Endothelial cell of umbilical vein (primary cell): ENCODE measurements around the gene ATP12A. TPM values are rescaled to one million over a fixed set of nuclear protein-coding genes. Genes with fewer than 3 reads are reported as not detected.

Source experiments
- BruUV-seq: library from RNA; stranded (reverse); fragments of 400-500 nt; replicated peaks from 2 replicates; lab custom pipeline; 2021; lab: Mats Ljungman, UMichigan
- CTCF ChIA-PET: fragments of 300-600, 350-600 bp; sonication (Branson Sonifier 250); formaldehyde crosslinking; loops from one replicate; lab custom pipeline; 2021; ENCODE audit warnings: antibody characterized with exemption, inconsistent platforms; lab: Charles Lee
- POLR2A ChIA-PET: fragments of 300-600, 350-600 bp; sonication (Branson Sonifier 250); formaldehyde crosslinking; loops from one replicate; lab custom pipeline; 2021; ENCODE audit warnings: antibody characterized with exemption, inconsistent platforms; lab: Charles Lee
- DNase-seq: peaks from one replicate; pipeline ENCODE4 v3.0.0-alpha.2; 2011; ENCODE audit warnings: low read depth, low spot score
- FAIRE-seq: peaks from 2 replicates; lab custom pipeline; 2011; peaks lifted over from hg19 to GRCh38; lab: Jason Lieb, UNC
- H2AFZ ChIP-seq: 2 replicates; pipeline ENCODE4 v1.6.0; 2012; ENCODE audit warnings: low read depth, low read length, control low read depth, inconsistent platforms
- H3K27ac ChIP-seq: 2 replicates; pipeline ENCODE4 v1.5.1; 2011; ENCODE audit warnings: low read depth, mild to moderate bottlenecking, control low read depth, low read length, moderate library complexity; ENCODE audit not compliant: insufficient read depth
- H3K27me3 ChIP-seq, 2 experiments: 2 replicates each; pipeline versions ENCODE4 v1.6.0 to v1.6.1; 2011; ENCODE audit warnings: low read length in 2 of 2, mixed read lengths in 1 of 2; ENCODE audit not compliant: control insufficient read depth in 2 of 2, insufficient read depth in 2 of 2
- H3K36me3 ChIP-seq, 2 experiments: 2 replicates in 1 of 2; 3 replicates in 1 of 2; pipeline ENCODE4 v1.5.1; 2011; ENCODE audit warnings: low read length in 2 of 2, mild to moderate bottlenecking in 1 of 2, moderate library complexity in 1 of 2; ENCODE audit not compliant: control insufficient read depth in 2 of 2, insufficient read depth in 2 of 2; ENCODE audit errors: extremely low read depth in 1 of 2
- H3K4me1 ChIP-seq: 3 replicates; pipeline ENCODE4 v1.5.1; 2011; ENCODE audit warnings: mild to moderate bottlenecking, low read length; ENCODE audit not compliant: control insufficient read depth, insufficient read depth; ENCODE audit errors: extremely low read depth
- H3K4me2 ChIP-seq: 2 replicates; pipeline ENCODE4 v1.6.1; 2011; ENCODE audit warnings: low read length, control low read depth, mixed read lengths; ENCODE audit not compliant: insufficient read depth
- H3K4me3 ChIP-seq, 3 experiments: fragments of 200-600 bp in 1 of 3; sonication (generic), shearing (Covaris generic) in 1 of 3; replicated peaks in 1 of 3; 2 replicates each; pipeline ENCODE4 v1.5.1; 2011 to 2016; ENCODE audit warnings: control low read depth in 3 of 3, low read length in 3 of 3, mild to moderate bottlenecking in 2 of 3, inconsistent platforms in 1 of 3, low read depth in 1 of 3, moderate library complexity in 1 of 3; ENCODE audit not compliant: insufficient read depth in 1 of 3
- H3K79me2 ChIP-seq: 2 replicates; pipeline ENCODE4 v1.6.0; 2012; ENCODE audit warnings: low read length, inconsistent platforms; ENCODE audit not compliant: control insufficient read depth, insufficient read depth
- H3K9ac ChIP-seq: replicated peaks from 2 replicates; pipeline ENCODE3; 2011; ENCODE audit warnings: low read length, control low read depth; ENCODE audit not compliant: insufficient read depth; ENCODE audit errors: extremely low read depth
- H3K9me1 ChIP-seq: replicated peaks from 3 replicates; pipeline ENCODE4 v1.6.0; 2011; ENCODE audit warnings: mild to moderate bottlenecking, low read length; ENCODE audit not compliant: control insufficient read depth, insufficient read depth; ENCODE audit errors: extremely low read depth
- H3K9me3 ChIP-seq: replicated peaks from 2 replicates; pipeline ENCODE4 v1.5.1; 2012; ENCODE audit warnings: low read length, inconsistent platforms; ENCODE audit not compliant: control insufficient read depth, insufficient read depth
- H4K20me1 ChIP-seq: replicated peaks from 2 replicates; pipeline ENCODE3; 2011; ENCODE audit warnings: mild to moderate bottlenecking, low read length; ENCODE audit not compliant: control insufficient read depth, insufficient read depth; ENCODE audit errors: extremely low read depth
- CTCF ChIP-seq, 2 donors: IDR thresholded peaks; 1 replicate in 1 of 2; 2 replicates in 1 of 2; pipeline ENCODE4 v1.5.1; 2011; ENCODE audit warnings: low read length in 2 of 2, mild to moderate bottlenecking in 2 of 2, moderate library complexity in 2 of 2, control low read depth in 1 of 2, inconsistent platforms in 1 of 2, low read depth in 1 of 2; ENCODE audit not compliant: insufficient read depth in 1 of 2; ENCODE audit errors: extremely low read depth in 1 of 2
- EZH2 ChIP-seq: IDR thresholded peaks from 2 replicates; pipeline ENCODE4 v1.6.1; 2012; ENCODE audit warnings: borderline replicate concordance, low read depth, mild to moderate bottlenecking, moderate library complexity, low read length, inconsistent platforms; ENCODE audit not compliant: severe bottlenecking
- GATA2 ChIP-seq: IDR thresholded peaks from 2 replicates; pipeline ENCODE4 v1.7.0; 2011; ENCODE audit warnings: low read depth, mild to moderate bottlenecking, moderate library complexity, mixed read lengths, low read length; ENCODE audit not compliant: insufficient read length, insufficient read depth
- JUN ChIP-seq: IDR thresholded peaks from 2 replicates; pipeline ENCODE4 v1.6.1; 2011; ENCODE audit warnings: borderline replicate concordance, low read depth; ENCODE audit not compliant: insufficient read length, insufficient read depth
- MAX ChIP-seq: IDR thresholded peaks from 2 replicates; pipeline ENCODE4 v1.6.1; 2011; ENCODE audit not compliant: insufficient read depth, insufficient read length
- POLR2A ChIP-seq: IDR thresholded peaks from 2 replicates; pipeline ENCODE4 v1.6.1; 2012; ENCODE audit warnings: low read depth, mild to moderate bottlenecking, control low read depth, low read length
- POLR2AphosphoS5 ChIP-seq: IDR thresholded peaks from 2 replicates; pipeline ENCODE4 v1.6.1; 2012; ENCODE audit warnings: low read depth, mild to moderate bottlenecking, control low read depth, low read length, moderate library complexity; ENCODE audit not compliant: insufficient read depth
- dilution Hi-C: fragments of 300-500 bp; cut with MboI; formaldehyde crosslinking; loops from one replicate; pipeline ENCODE4 v1.15.0; 2019; ENCODE audit warnings: low sequenced_read_pairs; ENCODE audit not compliant: extremely low pct_ligation_motif_present
- intact Hi-C: fragments of 100-400 bp; cut with micrococcal nuclease; formaldehyde crosslinking; loops from one replicate; pipeline ENCODE4 v1.10.0; 2022
- polyA plus RNA-seq, 4 experiments: library from polyadenylated mRNA; depleted of rRNA in 3 of 4; stranded (reverse) in 3 of 4; unstranded in 1 of 4; fragments of >200 nt; gene quantifications; 2 replicates each; pipeline versions ENCODE4 v1.2.1 to v1.2.3, GENCODE V29; 2011 to 2012; ENCODE audit warnings: missing spikeins in 1 of 4
- total RNA-seq: library from RNA; stranded (reverse); gene quantifications from 2 replicates; pipeline ENCODE4 v1.2.3, GENCODE V29; 2021

ATP12A gene
- total and polyA plus RNA-seq, 2 donors (not counting 3 experiments of a cell fraction or from before 2014, with no cell fraction given): not detected

DNA sequence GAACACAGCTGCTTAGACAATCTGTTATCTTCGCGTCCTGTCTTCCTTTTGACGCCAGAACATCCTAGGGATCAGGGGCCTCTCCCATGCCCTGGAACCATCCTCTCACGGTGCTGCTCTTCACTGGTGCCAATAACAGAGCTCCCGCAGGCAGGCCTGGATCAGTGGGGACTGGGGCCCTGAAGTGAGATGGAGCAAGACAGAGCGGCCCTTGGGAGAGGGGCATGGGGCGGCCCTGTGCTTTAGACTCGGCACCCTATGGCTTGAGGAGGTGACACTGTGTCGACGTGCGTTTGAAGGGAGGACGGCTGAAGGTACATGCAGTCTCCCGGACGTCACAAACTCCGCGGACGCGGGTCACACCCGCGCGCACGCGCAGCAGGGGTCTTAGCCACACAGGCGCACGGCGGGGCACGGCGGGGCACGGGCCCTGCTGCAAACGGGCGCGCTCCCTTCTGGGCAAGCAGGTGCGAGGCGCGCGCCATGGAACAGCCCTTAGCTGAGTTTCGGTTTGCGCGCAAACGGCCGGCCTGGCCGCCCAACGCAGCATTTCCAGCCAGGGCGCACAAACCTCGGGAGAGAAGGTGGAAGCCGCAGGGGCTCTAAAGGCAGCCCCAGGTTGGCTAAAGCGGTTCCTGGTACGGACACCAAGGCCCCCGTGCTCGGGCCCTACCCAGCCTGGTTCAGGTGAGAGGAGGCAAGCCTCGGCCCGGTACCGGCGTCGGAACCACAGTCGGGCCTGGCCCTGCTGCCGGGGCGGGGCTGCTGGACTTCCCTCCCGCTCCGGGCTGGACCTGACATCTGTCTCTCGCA, 67.2 kb downstream of the ATP12A start:
- Histone ChIP-seq H3K9ac (no peak overlapping the region), H3K4me1 (peaks cover 4% of the 10 kb centered on the region), H3K9me1 (no peaks in the 10 kb centered on the region), H3K4me3 (peak overlapping the region in 2 of 3 experiments; percentile 18 to 34), H3K9me3 (no peaks in the 10 kb centered on the region), H2AFZ (peak overlapping the region; percentile 54), H3K27me3 (peaks cover 26 to 42% of the 10 kb centered on the region in 2 experiments), H4K20me1 (no peaks in the 10 kb centered on the region), H3K4me2 (peak overlapping the region; percentile 42), H3K27ac (no peak overlapping the region), H3K79me2 (no peaks in the 10 kb centered on the region), H3K36me3 (no peaks in the 10 kb centered on the region)
- POLR2A ChIA-PET: no interaction called here
- TF ChIP-seq POLR2A (no peak), EZH2 (peak; percentile 33), POLR2AphosphoS5 (no peak)
- DNase-seq (peak; percentile 12), FAIRE-seq (no peak)
- intact Hi-C loops: no loop called here
- CTCF ChIA-PET: no interaction called here
- BruUV-seq: no TSS peak
- dilution Hi-C loops: no loop called here

DNA sequence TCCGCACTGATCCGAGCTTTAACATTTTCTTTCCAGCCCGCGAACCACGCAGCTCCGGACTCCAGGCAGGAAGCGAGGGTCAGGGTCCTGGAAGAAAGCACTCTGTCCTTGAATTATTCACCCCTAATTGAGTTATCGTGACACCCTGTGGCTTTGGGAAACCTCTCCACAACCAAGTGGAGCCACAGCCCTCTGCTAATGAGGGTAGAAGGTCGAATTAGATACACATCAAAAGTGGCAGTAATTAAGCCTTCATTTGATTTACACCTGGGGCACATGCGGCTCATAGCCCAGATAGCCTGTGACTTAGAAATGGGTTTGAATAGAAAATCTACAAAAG, 67.8 kb downstream of the ATP12A start:
- H3K27ac ChIP-seq: no peak overlapping the region
- H3K27me3 ChIP-seq: peaks cover 26 to 42% of the 10 kb centered on the region in 2 experiments
- TF ChIP-seq CTCF (IDR thresholded peaks at IDR 0.05; ENCODE audit: extremely low read depth in 1 of 2, insufficient read depth in 1 of 2, low read depth in 1 of 2, low read length in 2 of 2) (no peak), POLR2A (no peak), MAX (no peak), EZH2 (no peak), POLR2AphosphoS5 (no peak), GATA2 (no peak), JUN (no peak)
- no peaks in the 10 kb centered on the region for H3K9me1 ChIP-seq
- H3K79me2 ChIP-seq: no peaks in the 10 kb centered on the region
- no peaks in the 10 kb centered on the region for H3K36me3 ChIP-seq
- H3K9me3 ChIP-seq: no peaks in the 10 kb centered on the region
- CTCF ChIA-PET: no interaction called here
- BruUV-seq: no TSS peak
- H3K4me2 ChIP-seq: peak overlapping the region; percentile 42
- no peak overlapping the region for H2AFZ ChIP-seq
- dilution Hi-C loops: no loop called here
- no peak overlapping the region for H3K9ac ChIP-seq
- peaks cover 4% of the 10 kb centered on the region for H3K4me1 ChIP-seq
- intact Hi-C loops: no loop called here
- DNase-seq (no peak), FAIRE-seq (no peak)
- H3K4me3 ChIP-seq: peak overlapping the region in 1 of 3 experiments; percentile 34
- POLR2A ChIA-PET: no interaction called here
- no peaks in the 10 kb centered on the region for H4K20me1 ChIP-seq
